Lung (tissue), 12 donors: ENCODE data around the gene DNHD1. TPM values are rescaled to one million over a fixed set of nuclear protein-coding genes. Genes with fewer than 3 reads are reported as not detected.

Experiments used
- ATAC-seq: fragments of 200-7000 bp; cut with Tn5 transposase; one replicate; pipeline ENCODE4 v1.9.1; 2020; ENCODE audit warnings: moderate number of reproducible peaks; ENCODE audit not compliant: insufficient read depth, low FRiP score
- DNase-seq, 3 donors: peaks; one replicate each; pipeline ENCODE4 v3.0.0-alpha.2; 2013 to 2017
- H3K27ac ChIP-seq, 2 donors: one replicate each; pipeline ENCODE4 v1.5.1; 2013; ENCODE audit warnings: mild to moderate bottlenecking in 2 of 2, moderate library complexity in 2 of 2, control low read depth in 1 of 2, inconsistent platforms in 1 of 2, low read depth in 1 of 2, low read length in 1 of 2
- H3K27me3 ChIP-seq, 3 donors: one replicate each; pipeline ENCODE4 v1.5.1; 2013; ENCODE audit warnings: low read length in 2 of 3; ENCODE audit not compliant: control insufficient read depth in 3 of 3, insufficient read depth in 3 of 3
- H3K36me3 ChIP-seq, 4 donors: one replicate each; pipeline ENCODE4 v1.5.1; 2013; ENCODE audit warnings: low read length in 4 of 4, mild to moderate bottlenecking in 1 of 4, moderate library complexity in 1 of 4; ENCODE audit not compliant: control insufficient read depth in 4 of 4, insufficient read depth in 4 of 4
- H3K4me1 ChIP-seq, 5 donors: one replicate each; pipeline ENCODE4 v1.5.1; 2013; ENCODE audit warnings: low read length in 5 of 5, mild to moderate bottlenecking in 2 of 5, moderate library complexity in 1 of 5; ENCODE audit not compliant: control insufficient read depth in 5 of 5, insufficient read depth in 5 of 5
- H3K4me3 ChIP-seq: one replicate; pipeline ENCODE4 v1.5.1; 2013; ENCODE audit warnings: mild to moderate bottlenecking, control low read depth, moderate library complexity
- H3K9ac ChIP-seq, 2 donors: one replicate each; pipeline ENCODE4 v1.5.1; 2013; ENCODE audit warnings: low read length in 2 of 2, control low read depth in 1 of 2; ENCODE audit not compliant: insufficient read depth in 1 of 2
- H3K9me3 ChIP-seq, 4 donors: one replicate each; pipeline ENCODE4 v1.5.1; 2013; ENCODE audit warnings: low read length in 3 of 4, mild to moderate bottlenecking in 1 of 4, moderate library complexity in 1 of 4; ENCODE audit not compliant: control insufficient read depth in 4 of 4, insufficient read depth in 3 of 4
- WGBS, 2 donors: extraction: QIAGEN DNeasy Blood & Tissue Kit; methylation state at CpG; one replicate each; pipeline ENCODE4 v1.1.7; 2013; 5-methylcytosine and 5-hydroxymethylcytosine counted together
- polyA plus RNA-seq, 2 donors: library from polyadenylated mRNA; stranded (reverse); fragments of 200-250 nt; gene quantifications; one replicate each; pipeline ENCODE4 v1.2.1, GENCODE V29; 2013
- total RNA-seq, 2 donors: library from RNA; depleted of rRNA in 1 of 2; stranded (reverse); fragments of >200 nt in 1 of 2; gene quantifications; one replicate each; pipeline ENCODE4 v1.2.1, GENCODE V29; 2014 to 2021
- TF ChIP-seq, protein P1 (sequence below): IDR thresholded peaks from 2 replicates; pipeline ENCODE4 v1.5.1; 2012; ENCODE audit warnings: mild to moderate bottlenecking; ENCODE audit errors: control extremely low read depth, extremely low read depth
- donor health status: control.
- donor health status: control.
- donor health status: Bipolar disorder and iron deficiency.
- donor health status: healthy.
- donor health status: DM: yes; HTN: yes; CAD: no.

The DNHD1 gene
- total and polyA plus RNA-seq, 4 donors = 4.5 to 15.6 (median 12.0) TPM

DNA sequence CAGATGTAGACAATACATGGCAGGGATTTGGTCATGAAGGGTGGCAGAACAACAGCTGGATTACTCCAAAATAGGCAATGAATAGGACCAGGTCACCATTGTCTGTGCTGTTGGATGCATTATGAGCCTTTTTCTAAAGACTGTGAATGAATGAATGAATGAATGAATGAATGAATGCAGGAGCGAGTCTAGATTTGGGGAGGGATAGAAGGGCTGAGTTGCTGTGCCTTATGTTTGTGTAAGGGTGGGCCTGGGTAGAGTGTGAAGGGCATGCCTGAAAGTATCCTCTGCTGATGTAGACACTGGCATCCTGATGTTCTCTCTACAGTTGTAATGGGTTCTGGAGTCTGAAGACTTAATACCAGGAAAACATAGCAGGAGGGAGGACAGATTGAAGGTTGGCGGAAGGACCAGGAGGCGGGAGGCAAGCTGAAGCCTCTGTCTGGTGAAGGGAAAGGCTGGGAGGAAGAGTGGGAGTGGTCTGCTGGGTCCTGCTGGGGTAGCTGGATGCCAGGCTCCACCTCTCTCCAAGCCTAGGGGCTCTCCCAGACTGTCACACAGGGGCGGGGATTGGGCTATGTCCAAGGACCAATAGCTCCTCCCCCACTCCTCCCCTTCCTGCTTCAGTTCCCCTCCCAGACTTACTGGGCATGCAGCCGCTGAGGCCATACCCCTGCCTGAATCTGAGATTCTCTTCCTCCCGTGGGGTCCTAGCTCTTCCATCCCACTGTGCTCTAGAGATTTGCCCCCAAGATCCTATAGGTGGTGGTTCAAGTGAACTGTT is 28.2 kb upstream of the DNHD1 start:
- H3K36me3 ChIP-seq = peaks cover 6 to 10% (median 8%) of the 10 kb centered on the region in 4 donors
- H3K9me3 ChIP-seq = peaks cover 0 to 2% (median 0%) of the 10 kb centered on the region in 4 donors
- H3K27ac ChIP-seq = peak overlapping the region; percentile 13 to 68
- WGBS, 2 donors = 25 to 28% methylated on average over 6 of the region's 6 CpGs
- peak; percentile 97 to 99 (median 97) for DNase-seq
- no peak overlapping the region for H3K4me3 ChIP-seq
- no peaks in the 10 kb centered on the region for H3K27me3 ChIP-seq
- H3K9ac ChIP-seq = peak overlapping the region in 1 of 2 donors; percentile 6
- peak; percentile 66 for ATAC-seq
- TF ChIP-seq, protein P1, sequence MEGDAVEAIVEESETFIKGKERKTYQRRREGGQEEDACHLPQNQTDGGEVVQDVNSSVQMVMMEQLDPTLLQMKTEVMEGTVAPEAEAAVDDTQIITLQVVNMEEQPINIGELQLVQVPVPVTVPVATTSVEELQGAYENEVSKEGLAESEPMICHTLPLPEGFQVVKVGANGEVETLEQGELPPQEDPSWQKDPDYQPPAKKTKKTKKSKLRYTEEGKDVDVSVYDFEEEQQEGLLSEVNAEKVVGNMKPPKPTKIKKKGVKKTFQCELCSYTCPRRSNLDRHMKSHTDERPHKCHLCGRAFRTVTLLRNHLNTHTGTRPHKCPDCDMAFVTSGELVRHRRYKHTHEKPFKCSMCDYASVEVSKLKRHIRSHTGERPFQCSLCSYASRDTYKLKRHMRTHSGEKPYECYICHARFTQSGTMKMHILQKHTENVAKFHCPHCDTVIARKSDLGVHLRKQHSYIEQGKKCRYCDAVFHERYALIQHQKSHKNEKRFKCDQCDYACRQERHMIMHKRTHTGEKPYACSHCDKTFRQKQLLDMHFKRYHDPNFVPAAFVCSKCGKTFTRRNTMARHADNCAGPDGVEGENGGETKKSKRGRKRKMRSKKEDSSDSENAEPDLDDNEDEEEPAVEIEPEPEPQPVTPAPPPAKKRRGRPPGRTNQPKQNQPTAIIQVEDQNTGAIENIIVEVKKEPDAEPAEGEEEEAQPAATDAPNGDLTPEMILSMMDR = no peak
- peaks cover 0 to 20% (median 10%) of the 10 kb centered on the region in 5 donors for H3K4me1 ChIP-seq

DNA sequence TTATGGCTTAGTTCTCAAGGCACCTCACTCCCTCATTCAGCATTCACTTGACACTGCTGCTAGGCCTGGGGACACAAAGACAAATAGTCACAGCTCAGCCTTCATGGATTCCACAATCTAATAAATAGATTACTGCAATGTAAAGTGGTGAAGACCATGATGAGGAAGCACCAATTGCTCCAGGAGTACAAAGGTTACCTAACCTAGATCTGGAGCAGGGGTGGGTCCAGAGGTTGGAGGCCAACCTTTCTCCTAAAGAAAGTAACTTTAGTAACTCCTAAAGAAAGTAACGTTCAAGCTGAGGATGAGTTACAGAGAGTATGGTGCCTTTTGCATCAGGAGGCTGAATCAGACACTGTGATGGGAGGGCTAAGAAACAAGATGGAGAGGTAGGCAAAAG is 27.5 kb upstream of the DNHD1 start:
- Histone ChIP-seq H3K4me1 (peaks cover 0 to 20% (median 10%) of the 10 kb centered on the region in 5 donors), H3K9me3 (peaks cover 0 to 2% (median 0%) of the 10 kb centered on the region in 4 donors), H3K27ac (peak overlapping the region; percentile 13 to 65), H3K9ac (peak overlapping the region in 1 of 2 donors; percentile 6), H3K4me3 (no peak overlapping the region), H3K27me3 (no peaks in the 10 kb centered on the region), H3K36me3 (peaks cover 3 to 7% (median 5%) of the 10 kb centered on the region in 4 donors)
- DNase-seq (no peak), ATAC-seq (no peak)
- 93 to 97% methylated on average over 1 of the region's 1 CpG for WGBS, 2 donors
- TF ChIP-seq, protein P1 = no peak

DNA sequence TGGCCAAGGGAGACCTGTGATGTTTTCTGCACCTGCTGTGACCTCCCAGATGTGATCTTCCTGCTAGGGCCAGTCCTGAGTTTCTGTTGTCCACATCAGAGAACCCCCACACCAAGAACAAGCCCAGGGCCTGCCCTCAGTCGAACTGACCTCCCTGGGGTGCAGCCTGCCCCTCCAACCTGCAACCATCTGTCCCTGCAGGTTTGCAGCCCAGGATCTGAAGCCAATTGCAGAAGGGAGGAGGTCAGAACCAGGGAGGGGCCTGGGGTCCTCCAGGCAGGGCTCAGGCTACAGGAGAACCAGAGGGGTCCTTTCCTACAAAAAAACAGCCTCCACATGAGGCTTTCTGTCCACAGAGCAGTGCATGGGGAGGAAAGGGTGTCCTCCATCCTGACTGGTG is 24.1 kb upstream of the DNHD1 start:
- Histone ChIP-seq H3K36me3 (peaks cover 0 to 11% (median 3%) of the 10 kb centered on the region in 4 donors), H3K9me3 (no peaks in the 10 kb centered on the region), H3K27me3 (no peaks in the 10 kb centered on the region), H3K4me1 (peaks cover 0 to 20% (median 10%) of the 10 kb centered on the region in 5 donors), H3K27ac (no peak overlapping the region), H3K4me3 (peak overlapping the region; percentile 36), H3K9ac (peak overlapping the region in 1 of 2 donors; percentile 30)
- TF ChIP-seq, protein P1 = no peak
- ATAC-seq (no peak), DNase-seq (no peak)
- WGBS, 2 donors = 46 to 75% methylated on average over 1 of the region's 1 CpG
